ENCODE data around the gene ASAP3. TPM values are rescaled to one million over a fixed set of nuclear protein-coding genes. Genes with fewer than 3 reads are reported as not detected.

ASAP3 gene
- total RNA-seq, 1 donor from 2014 or later = 31.1 TPM

GRCh38 chr1:23530087-23530746 is 46.2 kb upstream of the ASAP3 start:
- Mint-ChIP-seq H3K4me3 (ENCODE audit: unreplicated experiment) (peak overlapping the region; percentile 47), H3K27ac (ENCODE audit: unreplicated experiment) (no peak overlapping the region), H3K27me3 (ENCODE audit: unreplicated experiment) (no peaks in the 10 kb centered on the region), H3K4me1 (ENCODE audit: unreplicated experiment) (peaks cover 45% of the 10 kb centered on the region), H3K9me3 (ENCODE audit: unreplicated experiment) (no peaks in the 10 kb centered on the region), H3K36me3 (ENCODE audit: unreplicated experiment) (no peaks in the 10 kb centered on the region)
- TF ChIP-seq CTCF (IDR thresholded peaks at IDR 0.05) = no peak
- DNase-seq (ENCODE audit: extremely low spot score, unreplicated experiment) = no peak

GRCh38 chr1:23529146-23530086 is 45.4 kb upstream of the ASAP3 start:
- no peaks in the 10 kb centered on the region for H3K36me3 Mint-ChIP-seq (ENCODE audit: unreplicated experiment)
- TF ChIP-seq CTCF (IDR thresholded peaks at IDR 0.05) = no peak
- peaks cover 51% of the 10 kb centered on the region for H3K4me1 Mint-ChIP-seq (ENCODE audit: unreplicated experiment)
- peak overlapping the region; percentile 38 for H3K27ac Mint-ChIP-seq (ENCODE audit: unreplicated experiment)
- peak overlapping the region; percentile 47 for H3K4me3 Mint-ChIP-seq (ENCODE audit: unreplicated experiment)
- H3K9me3 Mint-ChIP-seq (ENCODE audit: unreplicated experiment) = no peaks in the 10 kb centered on the region
- no peak for DNase-seq (ENCODE audit: extremely low spot score, unreplicated experiment)
- no peaks in the 10 kb centered on the region for H3K27me3 Mint-ChIP-seq (ENCODE audit: unreplicated experiment)

DNA sequence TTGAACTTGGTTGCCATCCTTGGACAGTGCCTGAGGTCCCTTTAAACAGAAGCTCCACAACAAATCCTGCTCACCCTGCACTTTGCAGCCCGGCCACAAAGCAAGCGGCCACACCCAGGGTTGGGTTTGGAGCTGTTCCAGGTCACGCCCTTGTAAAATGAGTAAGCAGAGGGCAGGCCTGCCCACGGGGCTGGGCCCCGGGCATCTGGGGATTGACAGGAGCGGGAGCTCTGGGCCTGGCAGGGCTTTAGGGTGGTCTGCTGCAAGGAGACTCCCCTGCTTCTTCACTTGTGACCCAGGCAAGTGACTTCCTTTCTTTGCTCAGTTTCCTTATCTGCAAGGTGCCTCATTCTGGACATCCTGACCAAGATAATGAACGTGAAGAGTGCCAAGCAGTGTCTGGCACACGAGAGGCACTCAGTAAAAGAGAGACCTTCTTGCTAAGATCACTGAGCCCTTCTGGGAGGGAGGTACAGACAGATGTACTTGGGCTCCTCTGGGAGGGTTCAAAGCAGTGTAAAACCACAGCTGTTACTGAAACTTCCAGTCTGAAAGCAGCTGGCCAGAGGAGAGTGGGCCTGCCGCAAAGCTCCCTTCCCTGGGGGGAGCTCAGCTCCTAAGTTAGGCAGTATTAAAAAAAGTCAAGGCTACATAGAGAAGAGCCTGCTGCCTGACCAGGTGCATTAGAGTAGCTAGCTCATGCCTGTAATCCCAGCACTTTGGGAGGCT is 44.4 kb upstream of the ASAP3 start:
- H3K9me3 Mint-ChIP-seq (ENCODE audit: unreplicated experiment) = no peaks in the 10 kb centered on the region
- peak overlapping the region; percentile 38 for H3K27ac Mint-ChIP-seq (ENCODE audit: unreplicated experiment)
- H3K36me3 Mint-ChIP-seq (ENCODE audit: unreplicated experiment) = no peaks in the 10 kb centered on the region
- H3K4me1 Mint-ChIP-seq (ENCODE audit: unreplicated experiment) = peaks cover 51% of the 10 kb centered on the region
- TF ChIP-seq CTCF (IDR thresholded peaks at IDR 0.05) = no peak
- peak overlapping the region; percentile 18 for H3K4me3 Mint-ChIP-seq (ENCODE audit: unreplicated experiment)
- DNase-seq (ENCODE audit: extremely low spot score, unreplicated experiment) = peak; percentile 88
- H3K27me3 Mint-ChIP-seq (ENCODE audit: unreplicated experiment) = no peaks in the 10 kb centered on the region

- DNase-seq (ENCODE audit: extremely low spot score, unreplicated experiment) = no peak
- Mint-ChIP-seq H3K4me1 (ENCODE audit: unreplicated experiment) (peaks cover 51% of the 10 kb centered on the region), H3K9me3 (ENCODE audit: unreplicated experiment) (no peaks in the 10 kb centered on the region), H3K27me3 (ENCODE audit: unreplicated experiment) (no peaks in the 10 kb centered on the region), H3K4me3 (ENCODE audit: unreplicated experiment) (no peak overlapping the region), H3K27ac (ENCODE audit: unreplicated experiment) (no peak overlapping the region), H3K36me3 (ENCODE audit: unreplicated experiment) (no peaks in the 10 kb centered on the region)
- no peak for TF ChIP-seq CTCF (IDR thresholded peaks at IDR 0.05)
These were observed 43.9 kb upstream of the ASAP3 start for GRCh38 chr1:23527900-23528249.
